Psoas muscle (tissue), 8 donors: ENCODE measurements around the gene SLX9. TPM values are rescaled to one million over a fixed set of nuclear protein-coding genes. Genes with fewer than 3 reads are reported as not detected.

Experiments used
- ATAC-seq, 4 donors: fragments of 200-7000 bp; cut with Tn5 transposase; one replicate each; pipeline ENCODE4 v1.9.1; 2020; ENCODE audit warnings: moderate library complexity in 3 of 4, mild to moderate bottlenecking in 2 of 4
- DNase-seq, 2 donors: peaks; one replicate each; pipeline ENCODE4 v3.0.0-alpha.2; 2020
- H3K27ac ChIP-seq: fragments of 200-600 bp; one replicate; pipeline ENCODE4 v1.8.0; 2022
- H3K27me3 ChIP-seq, 3 donors: fragments of 200-600 bp in 1 of 3; one replicate each; pipeline versions ENCODE4 v1.6.1 to v1.8.0; 2013 to 2022; ENCODE audit warnings: low read length in 2 of 3, mild to moderate bottlenecking in 2 of 3, moderate library complexity in 1 of 3; ENCODE audit not compliant: insufficient read depth in 3 of 3
- H3K36me3 ChIP-seq, 2 donors: fragments of 200-600 bp in 1 of 2; one replicate each; pipeline versions ENCODE4 v1.6.1 to v1.8.0; 2013 to 2022; ENCODE audit warnings: low read depth in 1 of 2, mild to moderate bottlenecking in 1 of 2, moderate library complexity in 1 of 2; ENCODE audit not compliant: insufficient read depth in 1 of 2
- H3K4me1 ChIP-seq: fragments of 200-600 bp; one replicate; pipeline ENCODE4 v1.8.0; 2022
- H3K4me3 ChIP-seq: fragments of 200-600 bp; one replicate; pipeline ENCODE4 v1.8.0; 2022; ENCODE audit warnings: mild to moderate bottlenecking
- H3K9me3 ChIP-seq: fragments of 200-600 bp; one replicate; pipeline ENCODE4 v1.8.0; 2022
- WGBS, 3 donors: extraction: QIAGEN DNeasy Blood & Tissue Kit; methylation state at CpG; one replicate each; pipeline versions ENCODE4 v1.1.6 to v1.1.7; 2013; 5-methylcytosine and 5-hydroxymethylcytosine counted together
- intact Hi-C, 2 donors: fragments of 100-400 bp; cut with DNase I; formaldehyde crosslinking; loops; one replicate each; pipeline versions ENCODE4 v1.11.0 to v1.14.2; 2022
- polyA plus RNA-seq, 3 donors: library from polyadenylated mRNA; stranded (reverse); fragments of 200-250 nt; gene quantifications; one replicate each; pipeline ENCODE4 v1.2.3, GENCODE V29; 2013
- total RNA-seq, 4 donors: library from RNA; stranded (reverse); fragmentation: NEBNext Ultra II Directional in 2 of 4; extraction: Animal tissue kit (Norgen Biotek cat#: 25700) in 2 of 4; gene quantifications; one replicate each; pipeline versions ENCODE4 v1.2.1 to v1.2.4, GENCODE V29; 2021 to 2023
- TF ChIP-seq, protein P1 (sequence below): fragments of 200-600 bp; IDR thresholded peaks from one replicate; pipeline ENCODE4 v1.8.0; 2022; ENCODE audit warnings: antibody characterized with exemption
- donor health status: healthy with polysubstance abuse.
- donor health status: DM: no; HTN: no; CAD: no; lungs with moderate emphysema.
- donor health status: Bipolar disorder and iron deficiency.
- donor health status: healthy.
- donor health status: DM: yes; HTN: yes; CAD: no.
- donor health status: DM: no; HTN: no; CAD: no.
- donor health status: DM: no; HTN: no; CAD: no.
- donor health status: DM: yes; HTN: yes; CAD: no.

The SLX9 gene
- total and polyA plus RNA-seq, 7 donors: 20.2 to 69.2 (median 30.1) TPM

DNA sequence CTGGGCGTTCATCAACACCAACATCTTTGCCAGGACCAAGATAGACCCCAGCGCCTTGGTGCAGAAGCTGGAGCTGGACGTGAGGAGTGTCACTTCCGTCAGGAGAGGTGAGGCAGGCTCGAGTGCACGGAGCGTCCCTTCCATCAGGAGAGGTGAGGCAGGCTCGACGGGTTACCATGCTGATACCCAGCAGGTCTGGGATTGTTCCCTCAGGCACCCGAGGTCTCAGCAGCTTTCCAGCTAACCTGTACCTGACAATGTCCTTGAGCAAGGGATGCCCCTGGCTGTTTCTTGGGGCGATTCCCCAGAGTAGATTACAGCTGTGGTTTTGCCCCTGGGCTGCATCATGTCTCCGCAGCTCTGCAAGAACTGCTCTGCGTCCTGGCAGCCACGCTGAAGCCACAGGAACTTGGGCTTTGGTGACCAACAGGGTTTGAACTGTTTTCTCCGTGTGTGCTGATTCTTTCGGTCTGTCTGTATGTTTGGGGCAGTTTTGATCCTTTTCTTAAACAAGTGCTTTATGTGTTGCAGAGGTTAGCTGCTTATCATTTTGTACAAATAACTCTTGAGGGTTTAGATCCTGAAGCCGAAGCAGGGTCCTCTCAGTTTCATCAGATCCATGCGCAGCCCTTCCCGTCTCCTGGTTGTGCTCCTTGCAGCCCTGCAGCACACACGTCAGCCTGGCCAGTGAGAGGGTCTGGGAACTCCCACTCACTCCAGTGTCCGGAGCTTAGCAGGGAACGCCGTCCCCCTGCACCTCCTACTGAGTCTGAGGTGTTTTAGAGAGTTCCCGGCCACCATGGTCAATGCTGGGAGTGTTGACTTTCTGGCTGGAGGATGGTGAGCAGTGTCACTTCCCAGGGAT, 4.1 kb downstream of the SLX9 start:
- H3K27me3 ChIP-seq: no peaks in the 10 kb centered on the region
- H3K4me3 ChIP-seq: no peak overlapping the region
- intact Hi-C loops: loop anchor here (5.0 to 10.0 kb wide), 2 partner anchors 341 to 343 kb away; partner anchors contain the start of gene POFUT2 (in 2 of the 2)
- WGBS, 3 donors: 89 to 95% (median 91%) methylated on average over 24 of the region's 24 CpGs
- TF ChIP-seq, protein P1, sequence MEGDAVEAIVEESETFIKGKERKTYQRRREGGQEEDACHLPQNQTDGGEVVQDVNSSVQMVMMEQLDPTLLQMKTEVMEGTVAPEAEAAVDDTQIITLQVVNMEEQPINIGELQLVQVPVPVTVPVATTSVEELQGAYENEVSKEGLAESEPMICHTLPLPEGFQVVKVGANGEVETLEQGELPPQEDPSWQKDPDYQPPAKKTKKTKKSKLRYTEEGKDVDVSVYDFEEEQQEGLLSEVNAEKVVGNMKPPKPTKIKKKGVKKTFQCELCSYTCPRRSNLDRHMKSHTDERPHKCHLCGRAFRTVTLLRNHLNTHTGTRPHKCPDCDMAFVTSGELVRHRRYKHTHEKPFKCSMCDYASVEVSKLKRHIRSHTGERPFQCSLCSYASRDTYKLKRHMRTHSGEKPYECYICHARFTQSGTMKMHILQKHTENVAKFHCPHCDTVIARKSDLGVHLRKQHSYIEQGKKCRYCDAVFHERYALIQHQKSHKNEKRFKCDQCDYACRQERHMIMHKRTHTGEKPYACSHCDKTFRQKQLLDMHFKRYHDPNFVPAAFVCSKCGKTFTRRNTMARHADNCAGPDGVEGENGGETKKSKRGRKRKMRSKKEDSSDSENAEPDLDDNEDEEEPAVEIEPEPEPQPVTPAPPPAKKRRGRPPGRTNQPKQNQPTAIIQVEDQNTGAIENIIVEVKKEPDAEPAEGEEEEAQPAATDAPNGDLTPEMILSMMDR: no peak
- ATAC-seq (no peak), DNase-seq (peak in 1 of 2 donors; percentile 42)
- H3K9me3 ChIP-seq: no peaks in the 10 kb centered on the region
- H3K27ac ChIP-seq: no peak overlapping the region
- peaks cover 41% of the 10 kb centered on the region for H3K4me1 ChIP-seq
- peaks cover 0 to 27% of the 10 kb centered on the region in 2 donors for H3K36me3 ChIP-seq

DNA sequence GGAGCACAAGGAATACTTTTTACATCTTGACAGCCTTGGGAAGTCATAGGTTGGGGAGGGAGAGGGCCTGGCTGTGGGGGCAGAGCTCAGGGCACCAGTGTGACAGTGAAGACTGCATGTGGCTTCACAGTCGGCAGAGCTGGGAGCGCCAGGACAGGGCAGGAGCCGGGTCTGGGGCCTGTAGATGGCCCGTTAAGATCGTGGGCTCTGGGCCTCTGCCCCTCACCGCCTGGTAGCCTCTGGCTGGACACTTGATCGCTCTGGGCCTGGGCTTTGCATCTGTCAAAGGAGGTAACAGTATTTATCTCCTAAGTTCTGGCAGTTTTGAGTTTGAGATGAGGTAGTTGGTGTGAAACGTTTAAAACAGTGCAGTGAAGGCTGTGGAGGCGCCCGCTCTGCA, 4.8 kb downstream of the SLX9 start:
- Histone ChIP-seq H3K4me1 (peaks cover 44% of the 10 kb centered on the region), H3K4me3 (no peak overlapping the region), H3K36me3 (peaks cover 0 to 27% of the 10 kb centered on the region in 2 donors), H3K27me3 (no peaks in the 10 kb centered on the region), H3K27ac (no peak overlapping the region), H3K9me3 (no peaks in the 10 kb centered on the region)
- intact Hi-C loops: loop anchor here (5.0 to 10.0 kb wide), 2 partner anchors 340 to 343 kb away; partner anchors contain the start of gene POFUT2 (in 2 of the 2)
- DNase-seq: peak in 1 of 2 donors; percentile 16
- WGBS, 3 donors: 91 to 92% (median 91%) methylated on average over 10 of the region's 10 CpGs
- TF ChIP-seq, protein P1: no peak
- ATAC-seq: no peak

DNA sequence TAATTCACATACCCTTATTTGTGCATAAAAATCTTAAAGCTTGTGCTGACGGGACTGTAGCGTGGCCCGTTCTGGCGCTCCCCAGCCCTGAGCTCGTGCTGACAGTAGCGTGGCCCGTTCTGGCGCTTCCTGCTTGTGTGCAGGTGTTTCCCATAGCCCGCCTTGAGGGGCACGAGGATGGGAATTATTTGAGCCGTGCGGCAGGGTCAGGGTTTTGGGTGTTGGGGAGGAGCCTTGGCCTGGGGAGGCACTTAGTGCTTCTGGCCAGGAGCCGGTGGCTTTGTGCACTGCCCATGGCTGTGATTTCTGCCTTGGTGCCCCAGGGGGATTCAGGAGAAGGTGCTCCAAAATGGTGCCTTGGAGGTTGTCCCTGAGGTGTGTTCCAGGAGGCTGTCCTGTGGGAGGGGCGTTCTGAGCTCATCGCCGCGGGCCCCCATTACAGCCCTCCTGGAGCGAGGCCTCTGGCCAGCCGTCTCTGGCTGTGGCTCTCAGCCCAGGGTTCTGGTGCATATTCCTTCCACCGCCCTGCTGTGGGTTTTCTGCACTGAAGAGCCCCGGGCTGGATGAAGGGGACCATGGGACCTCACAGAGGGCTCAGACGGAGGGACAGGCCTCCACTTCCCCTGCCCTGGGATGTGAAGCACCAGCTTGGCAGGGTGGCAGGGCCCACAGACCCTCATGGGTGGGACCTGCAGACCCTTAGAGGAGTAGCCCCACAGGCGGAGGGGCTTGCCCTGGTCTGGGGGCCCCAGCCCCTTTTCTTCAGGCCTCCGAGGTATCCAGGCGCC, 6.6 kb downstream of the SLX9 start:
- Histone ChIP-seq H3K4me1 (peaks cover 51% of the 10 kb centered on the region), H3K36me3 (peaks cover 0 to 30% of the 10 kb centered on the region in 2 donors), H3K9me3 (no peaks in the 10 kb centered on the region), H3K27me3 (no peaks in the 10 kb centered on the region), H3K4me3 (no peak overlapping the region), H3K27ac (peak overlapping the region; percentile 94)
- ATAC-seq: no peak
- peak; percentile 15 to 50 for DNase-seq
- 78 to 88% (median 79%) methylated on average over 25 of the region's 25 CpGs for WGBS, 3 donors
- intact Hi-C loops: loop anchor here in 1 of 2 donors (10.0 kb wide), 1 partner anchor 338 kb away; the partner anchor contains the start of gene POFUT2
- TF ChIP-seq, protein P1: no peak

DNA sequence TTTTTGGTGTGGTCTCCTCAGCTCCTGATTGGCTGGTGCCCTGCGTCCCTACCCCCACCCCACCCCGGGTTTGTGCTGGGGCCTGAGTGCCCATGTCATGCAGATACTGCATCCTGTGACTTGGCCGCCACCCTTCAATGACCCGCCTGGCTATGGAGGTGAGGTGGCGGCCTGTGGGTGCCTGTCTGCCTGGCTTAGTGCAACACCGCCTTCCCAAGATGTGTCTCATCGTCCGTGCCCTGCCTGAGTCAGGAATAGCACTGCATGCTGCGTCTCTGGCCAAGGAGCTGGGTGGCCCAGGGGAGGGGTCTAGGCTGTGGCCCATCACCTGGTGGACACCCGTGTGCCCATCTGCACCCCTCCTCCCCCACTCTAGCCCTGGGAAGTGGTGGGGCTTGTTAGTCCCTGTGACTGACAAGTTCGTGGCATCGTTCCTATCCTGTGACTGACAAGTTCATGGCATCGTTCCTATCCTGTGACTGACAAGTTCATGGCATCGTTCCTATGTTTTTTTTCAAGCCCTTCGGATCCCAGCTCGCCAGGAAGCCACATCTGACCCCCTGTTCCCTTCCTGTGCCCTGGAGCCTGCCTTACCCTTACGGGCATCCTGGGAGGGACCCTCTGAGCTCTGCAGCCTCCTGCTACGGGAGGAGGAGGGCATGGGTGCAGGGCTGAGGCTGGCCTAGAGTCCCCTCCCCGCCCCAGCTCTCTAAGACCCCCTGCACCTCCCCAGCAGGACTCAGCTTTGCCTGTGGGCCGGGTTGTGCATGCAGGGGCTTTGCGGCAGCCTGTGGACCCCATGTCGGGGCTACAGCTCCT, 7.5 kb downstream of the SLX9 start:
- peak overlapping the region; percentile 94 for H3K27ac ChIP-seq
- H3K4me3 ChIP-seq: peak overlapping the region; percentile 53
- H3K36me3 ChIP-seq: peaks cover 0 to 30% of the 10 kb centered on the region in 2 donors
- intact Hi-C loops: loop anchor here in 1 of 2 donors (10.0 kb wide), 1 partner anchor 337 kb away; the partner anchor contains the start of gene POFUT2
- WGBS, 3 donors: 40 to 71% (median 45%) methylated on average over 22 of the region's 22 CpGs
- ATAC-seq: peak; percentile 76 to 81 (median 79)
- H3K27me3 ChIP-seq: no peaks in the 10 kb centered on the region
- DNase-seq: peak; percentile 72 to 88
- H3K4me1 ChIP-seq: peaks cover 53% of the 10 kb centered on the region
- TF ChIP-seq, protein P1: no peak
- no peaks in the 10 kb centered on the region for H3K9me3 ChIP-seq
